NCI-H748 (cell line): ENCODE results near the gene PSMA4.
A peak's percentile ranks its signal among the peaks of the same experiment; 100 is the strongest.
"Not testable (repeated sequence)": the region's sequence is repeated elsewhere in the genome, so short reads cannot be mapped to it uniquely, and the experiment has no call there.

ENCODE experiments used
- DNase-seq: peaks from one replicate; lab custom pipeline; 2025; ENCODE audit not compliant: unreplicated experiment; lab: John Stamatoyannopoulos, UW

The PSMA4 gene

GRCh38 chr15:78550815-78551214 is 10.6 kb downstream of the PSMA4 start:
- no peak for DNase-seq

DNA sequence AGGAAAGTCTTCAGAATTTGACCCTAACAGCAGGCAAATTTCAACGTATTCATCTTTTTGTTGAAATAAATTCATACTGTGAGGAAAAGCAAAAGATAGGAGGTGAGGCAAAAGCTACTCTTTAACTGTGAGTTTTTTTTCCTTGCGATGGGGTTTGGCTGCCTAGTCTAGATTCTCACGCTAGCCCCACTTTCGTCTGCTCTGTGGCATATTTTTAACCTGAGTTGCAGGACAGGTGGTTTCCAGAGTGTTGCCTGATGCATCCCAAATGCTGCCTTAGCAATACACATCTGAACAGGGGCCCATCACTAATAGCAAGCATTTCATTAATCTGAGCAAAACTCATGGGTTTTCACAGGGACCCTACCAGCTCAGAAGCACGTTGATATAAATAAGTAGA is 11.7 kb downstream of the PSMA4 start:
- DNase-seq, result no peak

DNA sequence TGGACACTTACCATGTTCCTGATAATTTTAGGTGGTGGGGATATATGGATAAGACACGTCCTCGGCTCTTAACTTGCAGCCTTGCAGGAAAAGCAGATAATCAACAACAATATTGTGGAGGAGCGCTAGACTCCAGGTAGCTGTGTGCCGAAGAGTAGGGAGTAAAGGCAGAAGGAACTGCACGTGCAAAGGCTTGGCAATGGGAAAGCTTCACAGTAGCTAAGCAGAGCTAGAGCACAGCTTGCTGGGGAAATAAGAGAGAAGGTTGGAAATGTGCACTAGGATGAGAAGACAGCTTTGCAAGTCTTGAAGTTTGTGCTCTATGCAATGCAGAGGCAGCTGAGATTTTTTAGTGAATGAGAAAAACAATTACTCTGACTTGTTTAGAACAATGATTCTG is 12.4 kb downstream of the PSMA4 start:
- DNase-seq, result no peak

GRCh38 chr15:78560201-78560600 is 20.0 kb downstream of the PSMA4 start:
- DNase-seq, result not testable (repeated sequence)

GRCh38 chr15:78561490-78561889 is 21.2 kb downstream of the PSMA4 start:
- no peak for DNase-seq

DNA sequence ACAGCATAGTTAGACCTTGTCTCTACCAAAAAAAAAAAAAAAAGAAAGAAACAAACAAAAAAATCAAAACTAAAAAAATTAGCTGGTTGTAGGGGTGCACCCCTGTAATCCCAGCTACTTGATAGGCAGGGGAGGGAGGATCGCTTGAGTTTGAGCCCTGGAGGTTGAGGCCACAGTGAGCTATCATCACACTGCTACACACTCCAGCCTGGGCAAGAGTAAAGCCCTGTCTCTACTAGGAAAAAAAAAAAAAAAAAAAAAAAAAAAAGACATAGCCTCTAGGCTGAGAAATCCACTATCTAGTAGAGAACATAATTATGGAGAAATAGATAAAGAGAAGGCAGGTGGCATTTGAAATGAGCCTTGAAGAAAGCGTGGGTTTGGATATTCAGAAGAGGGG is 22.8 kb downstream of the PSMA4 start:
- DNase-seq, result no peak

DNA sequence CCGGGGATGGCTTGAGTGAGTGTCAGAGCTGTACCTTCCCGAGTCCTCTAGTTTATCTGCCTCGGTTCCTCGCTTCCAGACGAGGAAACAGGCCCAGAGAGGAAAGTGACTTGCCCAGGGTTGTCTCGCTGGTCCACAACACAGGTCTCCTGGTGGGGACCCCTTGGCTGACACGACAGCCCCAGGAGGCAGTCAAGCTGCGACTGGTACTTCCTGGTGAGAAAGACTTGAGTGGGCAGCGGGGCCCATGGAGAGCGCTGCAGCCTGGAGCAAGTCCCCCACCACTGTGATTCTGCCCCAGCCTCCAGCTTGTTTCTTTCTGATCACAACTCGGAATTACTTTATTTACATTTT is 24.5 kb downstream of the PSMA4 start:
- no peak for DNase-seq

GRCh38 chr15:78565097-78565950 is 25.1 kb downstream of the PSMA4 start, which contains the start of gene CHRNA5:
CHRNA5 (plus strand) TSS chr15:78565520; CDS start chr15:78565720, 200 bp downstream.
- peak; percentile 90 for DNase-seq

- peak; percentile 54 for DNase-seq
These were observed 25.9 kb downstream of the PSMA4 start for GRCh38 chr15:78565951-78566774.

DNA sequence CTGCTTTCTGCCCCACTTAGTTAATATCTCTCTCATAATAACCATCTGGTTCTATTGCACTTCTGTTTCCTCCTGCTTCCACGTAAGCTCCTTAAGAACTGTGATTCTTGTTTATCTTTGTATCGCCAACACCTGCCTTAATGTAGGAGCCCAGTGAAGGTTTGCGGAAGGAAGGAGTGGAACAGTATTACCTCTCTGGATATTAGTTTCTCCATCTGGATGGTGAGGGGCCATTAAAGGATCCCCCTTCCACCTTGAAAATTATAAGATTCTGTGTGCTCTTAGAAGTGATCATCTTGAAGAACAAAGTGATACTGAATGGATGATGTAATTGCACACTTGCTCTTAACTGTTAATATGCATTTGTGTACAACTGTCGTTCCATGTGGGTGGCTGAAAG is 27.3 kb downstream of the PSMA4 start:
- DNase-seq, result no peak

- no peak for DNase-seq
These were observed 30.5 kb downstream of the PSMA4 start for GRCh38 chr15:78570710-78571109.

DNA sequence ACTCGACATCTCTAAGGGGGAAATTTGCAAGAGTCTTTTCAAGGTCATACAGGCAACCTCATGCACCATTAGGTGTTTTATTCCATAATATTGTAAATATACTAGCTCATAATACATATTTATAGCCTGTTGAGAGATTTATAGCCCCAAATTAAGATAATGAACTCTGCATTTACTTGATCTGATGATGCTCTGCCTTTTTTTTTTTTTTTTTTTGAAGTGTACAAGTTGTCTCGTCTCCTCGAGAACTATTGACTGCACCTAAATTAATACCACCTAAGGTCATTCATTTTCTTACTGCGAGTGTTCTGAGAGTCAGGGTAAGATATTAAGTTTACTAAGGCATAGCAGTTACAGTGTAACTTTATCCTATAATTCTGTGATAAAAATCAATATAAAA is 31.1 kb downstream of the PSMA4 start:
- no peak for DNase-seq

GRCh38 chr15:78573416-78573815 is 33.2 kb downstream of the PSMA4 start:
- no peak for DNase-seq

GRCh38 chr15:78574944-78575343 is 34.7 kb downstream of the PSMA4 start:
- no peak for DNase-seq

GRCh38 chr15:78597583-78597982 is 57.3 kb downstream of the PSMA4 start:
- DNase-seq, result no peak

- DNase-seq, result no peak
These were observed 58.1 kb downstream of the PSMA4 start for GRCh38 chr15:78598348-78598747.

GRCh38 chr15:78599189-78599588 is 58.9 kb downstream of the PSMA4 start:
- no peak for DNase-seq
